ENCODE data around the gene SLC12A3.

DNA sequence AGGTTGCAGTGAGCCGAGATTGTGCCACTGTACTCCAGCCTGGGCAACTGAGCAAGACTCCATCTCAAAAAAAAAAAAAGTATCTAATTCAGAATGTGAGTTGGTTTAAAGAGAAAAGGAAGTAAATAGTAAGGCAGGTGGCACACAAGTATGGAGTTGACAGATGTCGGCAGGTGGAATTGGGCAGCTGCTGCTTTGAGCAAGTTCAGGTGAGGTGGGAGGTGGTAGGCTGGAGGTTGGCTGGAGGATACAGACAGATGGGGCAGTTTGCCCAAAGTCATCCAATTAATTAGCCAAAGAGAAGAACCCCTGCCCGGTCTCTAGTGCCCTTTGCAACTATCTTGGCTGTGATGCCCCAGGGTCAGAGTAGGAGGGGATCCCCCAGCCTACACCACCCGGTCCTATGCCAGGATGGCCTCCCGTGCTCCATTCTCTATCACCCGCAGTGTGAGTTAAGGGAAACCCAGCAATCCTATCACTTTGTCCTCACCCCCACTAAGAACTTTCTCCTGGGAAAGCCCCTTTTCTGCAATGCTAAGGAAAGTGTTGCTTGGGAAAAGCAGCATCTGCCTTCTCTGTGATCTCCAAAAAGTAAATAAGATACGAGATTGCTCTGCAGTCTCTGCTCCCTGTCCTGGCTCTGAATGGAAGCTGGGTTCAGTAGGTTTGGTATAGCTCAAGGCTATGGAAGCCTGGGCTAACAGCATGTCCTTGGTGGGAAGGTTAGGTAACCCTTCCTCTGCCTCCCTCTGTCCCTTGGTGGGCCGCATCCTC, 32.2 kb downstream of the SLC12A3 start:
- TF ChIP-seq FOXM1 (IDR thresholded peaks at IDR 0.05; ENCODE audit: borderline replicate concordance) (no peak), BHLHE40 (IDR thresholded peaks at IDR 0.05; ENCODE audit: borderline replicate concordance) (no peak), HDGF (IDR thresholded peaks at IDR 0.05; ENCODE audit: borderline replicate concordance) (no peak), TARDBP (IDR thresholded peaks at IDR 0.05) (no peak), LEF1 (IDR thresholded peaks at IDR 0.05; ENCODE audit: borderline replicate concordance) (no peak), ARNT (IDR thresholded peaks at IDR 0.05) (no peak)
